Measurements from ENCODE around the gene CCT6B. TPM values are rescaled to one million over a fixed set of nuclear protein-coding genes. Genes with fewer than 3 reads are reported as not detected.

CCT6B gene
- total and polyA plus RNA-seq, 2 donors (not counting 1 experiment from before 2014, with no cell fraction given) = 1.2 to 3.0 TPM

GRCh38 chr17:34895383-34895782 lies 65.9 kb downstream of the CCT6B start:
- Histone ChIP-seq H3K4me1 (ENCODE audit: control insufficient read depth, extremely low read depth, insufficient read depth, low read length) (no peaks in the 10 kb centered on the region), H3K79me2 (ENCODE audit: control insufficient read depth, insufficient read depth, low read length) (no peaks in the 10 kb centered on the region), H2AFZ (ENCODE audit: low read length) (no peak overlapping the region), H3K36me3 (ENCODE audit: control insufficient read depth, insufficient read depth, low read length) (no peaks in the 10 kb centered on the region), H4K20me1 (ENCODE audit: control insufficient read depth, extremely low read depth, insufficient read depth, low read length) (no peaks in the 10 kb centered on the region), H3K9ac (ENCODE audit: insufficient read depth, low read length) (no peak overlapping the region), H3K4me2 (ENCODE audit: extremely low read depth, insufficient read depth, low read length) (no peak overlapping the region), H3K4me3 (replicated peaks in 1 of 4; ENCODE audit: control extremely low read depth in 1 of 4, insufficient read depth in 1 of 4, low read depth in 3 of 4, low read length in 4 of 4) (no peak overlapping the region), H3K9me3 (ENCODE audit: control insufficient read depth, insufficient read depth, low read depth, low read length) (no peaks in the 10 kb centered on the region), H3K27ac (ENCODE audit: insufficient read depth, low read length) (no peak overlapping the region), H3K27me3 (ENCODE audit: control insufficient read depth, insufficient read depth, low read length) (no peaks in the 10 kb centered on the region)
- DNase-seq (ENCODE audit: low read depth in 2 of 2) = no peak
- TF ChIP-seq CTCF (conservative IDR thresholded peaks at IDR 0.05 in 1 of 2, IDR thresholded peaks at IDR 0.05 in 1 of 2; ENCODE audit: low read depth in 1 of 2, low read length in 2 of 2) = no peak
- no peak for TF ChIP-seq EZH2 (IDR thresholded peaks at IDR 0.05; ENCODE audit: low read length, missing control alignments)

GRCh38 chr17:34894964-34895363 lies 66.3 kb downstream of the CCT6B start:
- Histone ChIP-seq H3K4me3 (replicated peaks in 1 of 4; ENCODE audit: control extremely low read depth in 1 of 4, insufficient read depth in 1 of 4, low read depth in 3 of 4, low read length in 4 of 4) (no peak overlapping the region), H3K27me3 (ENCODE audit: control insufficient read depth, insufficient read depth, low read length) (no peaks in the 10 kb centered on the region), H4K20me1 (ENCODE audit: control insufficient read depth, extremely low read depth, insufficient read depth, low read length) (no peaks in the 10 kb centered on the region), H3K9ac (ENCODE audit: insufficient read depth, low read length) (no peak overlapping the region), H3K79me2 (ENCODE audit: control insufficient read depth, insufficient read depth, low read length) (no peaks in the 10 kb centered on the region), H3K4me1 (ENCODE audit: control insufficient read depth, extremely low read depth, insufficient read depth, low read length) (no peaks in the 10 kb centered on the region), H3K27ac (ENCODE audit: insufficient read depth, low read length) (no peak overlapping the region), H3K9me3 (ENCODE audit: control insufficient read depth, insufficient read depth, low read depth, low read length) (no peaks in the 10 kb centered on the region), H3K4me2 (ENCODE audit: extremely low read depth, insufficient read depth, low read length) (no peak overlapping the region), H2AFZ (ENCODE audit: low read length) (no peak overlapping the region), H3K36me3 (ENCODE audit: control insufficient read depth, insufficient read depth, low read length) (no peaks in the 10 kb centered on the region)
- no peak for TF ChIP-seq CTCF (conservative IDR thresholded peaks at IDR 0.05 in 1 of 2, IDR thresholded peaks at IDR 0.05 in 1 of 2; ENCODE audit: low read depth in 1 of 2, low read length in 2 of 2)
- DNase-seq (ENCODE audit: low read depth in 2 of 2) = no peak

- Histone ChIP-seq H2AFZ (ENCODE audit: low read length) (no peak overlapping the region), H3K9me3 (ENCODE audit: control insufficient read depth, insufficient read depth, low read depth, low read length) (no peaks in the 10 kb centered on the region), H3K4me2 (ENCODE audit: extremely low read depth, insufficient read depth, low read length) (no peak overlapping the region), H3K79me2 (ENCODE audit: control insufficient read depth, insufficient read depth, low read length) (no peaks in the 10 kb centered on the region), H3K4me3 (replicated peaks in 1 of 4; ENCODE audit: control extremely low read depth in 1 of 4, insufficient read depth in 1 of 4, low read depth in 3 of 4, low read length in 4 of 4) (no peak overlapping the region), H3K36me3 (ENCODE audit: control insufficient read depth, insufficient read depth, low read length) (no peaks in the 10 kb centered on the region), H4K20me1 (ENCODE audit: control insufficient read depth, extremely low read depth, insufficient read depth, low read length) (no peaks in the 10 kb centered on the region), H3K9ac (ENCODE audit: insufficient read depth, low read length) (no peak overlapping the region), H3K4me1 (ENCODE audit: control insufficient read depth, extremely low read depth, insufficient read depth, low read length) (no peaks in the 10 kb centered on the region), H3K27me3 (ENCODE audit: control insufficient read depth, insufficient read depth, low read length) (no peaks in the 10 kb centered on the region), H3K27ac (ENCODE audit: insufficient read depth, low read length) (no peak overlapping the region)
- DNase-seq (ENCODE audit: low read depth in 2 of 2) = no peak
- TF ChIP-seq CTCF (conservative IDR thresholded peaks at IDR 0.05 in 1 of 2, IDR thresholded peaks at IDR 0.05 in 1 of 2; ENCODE audit: low read depth in 1 of 2, low read length in 2 of 2) = peak; percentile 11 to 19
- TF ChIP-seq EZH2 (IDR thresholded peaks at IDR 0.05; ENCODE audit: low read length, missing control alignments) = no peak
Observed at GRCh38 chr17:34892461-34893249, 68.6 kb downstream of the CCT6B start.
